NCI-H345 treated with DMSO at 0.1 percent for 48 hours (cell line): ENCODE results near the gene ALDH4A1.
"Not testable (repeated sequence)": the region's sequence is repeated elsewhere in the genome, so short reads cannot be mapped to it uniquely, and the experiment has no call there.

ENCODE experiments used
- DNase-seq: peaks from one replicate; lab custom pipeline; 2025; ENCODE audit not compliant: unreplicated experiment; lab: John Stamatoyannopoulos, UW

Gene ALDH4A1

GRCh38 chr1:18879215-18879790, 23.1 kb downstream of the ALDH4A1 start:
- no peak for DNase-seq

GRCh38 chr1:18878538-18879214, 23.7 kb downstream of the ALDH4A1 start:
- DNase-seq, result no peak

- DNase-seq, result no peak
These were observed 25.1 kb downstream of the ALDH4A1 start for GRCh38 chr1:18877282-18877681.

- DNase-seq, result no peak
These were observed 26.1 kb downstream of the ALDH4A1 start for GRCh38 chr1:18876210-18876609.

- DNase-seq, result no peak
These were observed 26.6 kb downstream of the ALDH4A1 start for GRCh38 chr1:18875796-18876128.

- peak; percentile 10 for DNase-seq
These were observed 27.1 kb downstream of the ALDH4A1 start for GRCh38 chr1:18875107-18875795.

- no peak for DNase-seq
These were observed 27.8 kb downstream of the ALDH4A1 start for GRCh38 chr1:18874600-18874999.

- no peak for DNase-seq
These were observed 28.3 kb downstream of the ALDH4A1 start for GRCh38 chr1:18874036-18874435.

GRCh38 chr1:18872071-18872611, 30.2 kb downstream of the ALDH4A1 start:
- DNase-seq, result no peak

GRCh38 chr1:18871401-18872070, 30.8 kb downstream of the ALDH4A1 start:
- DNase-seq, result no peak

GRCh38 chr1:18870957-18871356, 31.4 kb downstream of the ALDH4A1 start:
- DNase-seq, result no peak

- not testable (repeated sequence) for DNase-seq
These were observed 31.8 kb downstream of the ALDH4A1 start for GRCh38 chr1:18870595-18870865.

- DNase-seq, result no peak
These were observed 32.3 kb downstream of the ALDH4A1 start for GRCh38 chr1:18869847-18870594.

GRCh38 chr1:18868801-18869424, 33.4 kb downstream of the ALDH4A1 start:
- no peak for DNase-seq

- no peak for DNase-seq
These were observed 34.0 kb downstream of the ALDH4A1 start for GRCh38 chr1:18868354-18868753.

- no peak for DNase-seq
These were observed 35.5 kb downstream of the ALDH4A1 start for GRCh38 chr1:18866846-18867245.

- no peak for DNase-seq
These were observed 36.0 kb downstream of the ALDH4A1 start for GRCh38 chr1:18866314-18866713.

GRCh38 chr1:18865176-18865575, 37.2 kb downstream of the ALDH4A1 start:
- DNase-seq, result no peak

- no peak for DNase-seq
These were observed 40.8 kb downstream of the ALDH4A1 start for GRCh38 chr1:18861590-18861989.

GRCh38 chr1:18861082-18861481, 41.3 kb downstream of the ALDH4A1 start:
- DNase-seq, result no peak

GRCh38 chr1:18859560-18859959, 42.8 kb downstream of the ALDH4A1 start, which contains the start of gene TAS1R2:
Gene TAS1R2 (minus strand): TSS chr1:18859660. CDS start chr1:18859660, 0 bp downstream.
- no peak for DNase-seq
